MM.1S (cell line): ENCODE data around the gene BRD3OS.

Experiments used
- DNase-seq: peaks from one replicate; pipeline ENCODE4 v3.0.0-alpha.2; 2015
- H2AFZ ChIP-seq: fragments of 300-600 bp; sonication (generic); 2 replicates; pipeline ENCODE4 v1.6.0; 2016; ENCODE audit warnings: antibody characterized with exemption, low read length
- H3F3A ChIP-seq: fragments of 300-600 bp; sonication (generic); 2 replicates; pipeline ENCODE4 v1.6.1; 2016; ENCODE audit warnings: mild to moderate bottlenecking, antibody characterized with exemption, low read length, moderate library complexity, mixed read lengths; ENCODE audit not compliant: insufficient read depth
- H3K27ac ChIP-seq: fragments of 300-600 bp; sonication (generic); 2 replicates; pipeline ENCODE4 v1.5.1; 2016; ENCODE audit warnings: mild to moderate bottlenecking, low read length
- H3K27me3 ChIP-seq: fragments of 300-600 bp; sonication (generic); replicated peaks from 2 replicates; pipeline ENCODE4 v1.6.0; 2016; ENCODE audit warnings: low read length; ENCODE audit not compliant: insufficient read depth
- H3K36me3 ChIP-seq: fragments of 300-600 bp; sonication (generic); replicated peaks from 2 replicates; pipeline ENCODE4 v1.6.1; 2016; ENCODE audit warnings: mild to moderate bottlenecking, low read length, mixed read lengths; ENCODE audit not compliant: insufficient read depth
- H3K4me1 ChIP-seq: fragments of 300-600 bp; sonication (generic); 2 replicates; pipeline ENCODE4 v1.6.1; 2016; ENCODE audit warnings: low read length, mixed read lengths
- H3K4me2 ChIP-seq: fragments of 300-600 bp; sonication (generic); 2 replicates; pipeline ENCODE4 v1.6.0; 2016; ENCODE audit warnings: low read depth, low read length
- H3K4me3 ChIP-seq: fragments of 300-600 bp; sonication (generic); 2 replicates; pipeline ENCODE4 v1.5.1; 2016; ENCODE audit warnings: low read length, mixed read lengths
- H3K79me2 ChIP-seq: fragments of 300-600 bp; sonication (generic); 2 replicates; pipeline ENCODE4 v1.6.1; 2016; ENCODE audit warnings: mixed run types, low read length, mixed read lengths
- H3K9ac ChIP-seq: fragments of 300-600 bp; sonication (generic); 2 replicates; pipeline ENCODE4 v1.6.1; 2016; ENCODE audit warnings: low read length, mixed read lengths
- H3K9me2 ChIP-seq: fragments of 300-600 bp; sonication (generic); replicated peaks from 2 replicates; pipeline ENCODE4 v1.6.1; 2016; ENCODE audit warnings: mild to moderate bottlenecking, low read length, mixed read lengths; ENCODE audit not compliant: insufficient read depth
- H3K9me3 ChIP-seq: fragments of 300-600 bp; sonication (generic); replicated peaks from 2 replicates; pipeline ENCODE4 v1.6.1; 2016; ENCODE audit warnings: mild to moderate bottlenecking, low read length, mixed read lengths; ENCODE audit not compliant: insufficient read depth
- H4K20me1 ChIP-seq: fragments of 300-600 bp; sonication (generic); 2 replicates; pipeline ENCODE4 v1.6.1; 2016; ENCODE audit warnings: mild to moderate bottlenecking, low read length, moderate library complexity, mixed read lengths; ENCODE audit not compliant: insufficient read depth
- EZH2 ChIP-seq: fragments of 300-600 bp; sonication (generic); optimal IDR thresholded peaks from 2 replicates; pipeline ENCODE3; 2017; ENCODE audit warnings: low read depth, mild to moderate bottlenecking, antibody characterized with exemption, low read length, mixed read lengths
- EZH2phosphoT487 ChIP-seq: fragments of 300-600 bp; sonication (generic); IDR thresholded peaks from 2 replicates; pipeline ENCODE4 v1.6.1; 2018; ENCODE audit warnings: antibody characterized with exemption, low read length
- TF ChIP-seq, protein P1 (sequence below): fragments of 300-600 bp; sonication (generic); IDR thresholded peaks from 2 replicates; pipeline ENCODE4 v1.5.1; 2016; ENCODE audit warnings: antibody characterized with exemption, low read length, mixed read lengths

Gene BRD3OS

GRCh38 chr9:134050726-134051125, 25.4 kb downstream of the BRD3OS start:
- H2AFZ ChIP-seq = no peak overlapping the region
- H3F3A ChIP-seq = no peaks in the 10 kb centered on the region
- H3K4me3 ChIP-seq = no peak overlapping the region
- no peak for DNase-seq
- H3K9ac ChIP-seq = no peak overlapping the region
- H3K4me1 ChIP-seq = no peaks in the 10 kb centered on the region
- H3K36me3 ChIP-seq = no peaks in the 10 kb centered on the region
- TF ChIP-seq EZH2phosphoT487 (no peak), EZH2 (no peak)
- TF ChIP-seq, protein P1, sequence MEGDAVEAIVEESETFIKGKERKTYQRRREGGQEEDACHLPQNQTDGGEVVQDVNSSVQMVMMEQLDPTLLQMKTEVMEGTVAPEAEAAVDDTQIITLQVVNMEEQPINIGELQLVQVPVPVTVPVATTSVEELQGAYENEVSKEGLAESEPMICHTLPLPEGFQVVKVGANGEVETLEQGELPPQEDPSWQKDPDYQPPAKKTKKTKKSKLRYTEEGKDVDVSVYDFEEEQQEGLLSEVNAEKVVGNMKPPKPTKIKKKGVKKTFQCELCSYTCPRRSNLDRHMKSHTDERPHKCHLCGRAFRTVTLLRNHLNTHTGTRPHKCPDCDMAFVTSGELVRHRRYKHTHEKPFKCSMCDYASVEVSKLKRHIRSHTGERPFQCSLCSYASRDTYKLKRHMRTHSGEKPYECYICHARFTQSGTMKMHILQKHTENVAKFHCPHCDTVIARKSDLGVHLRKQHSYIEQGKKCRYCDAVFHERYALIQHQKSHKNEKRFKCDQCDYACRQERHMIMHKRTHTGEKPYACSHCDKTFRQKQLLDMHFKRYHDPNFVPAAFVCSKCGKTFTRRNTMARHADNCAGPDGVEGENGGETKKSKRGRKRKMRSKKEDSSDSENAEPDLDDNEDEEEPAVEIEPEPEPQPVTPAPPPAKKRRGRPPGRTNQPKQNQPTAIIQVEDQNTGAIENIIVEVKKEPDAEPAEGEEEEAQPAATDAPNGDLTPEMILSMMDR = no peak
- H3K9me2 ChIP-seq = no peaks in the 10 kb centered on the region
- no peaks in the 10 kb centered on the region for H3K27me3 ChIP-seq
- H3K4me2 ChIP-seq = no peak overlapping the region
- H3K9me3 ChIP-seq = no peaks in the 10 kb centered on the region
- H3K27ac ChIP-seq = no peak overlapping the region
- 0 out of 2 replicates have a peak, but pooled peaks cover under 1% of the 10 kb centered on the region for H3K79me2 ChIP-seq
- no peaks in the 10 kb centered on the region for H4K20me1 ChIP-seq

- no peak overlapping the region for H3K9ac ChIP-seq
- H3K4me2 ChIP-seq = no peak overlapping the region
- no peaks in the 10 kb centered on the region for H3K36me3 ChIP-seq
- H3K79me2 ChIP-seq = 0 out of 2 replicates have a peak, but pooled peaks cover 3% of the 10 kb centered on the region
- H3K27ac ChIP-seq = no peak overlapping the region
- no peaks in the 10 kb centered on the region for H3K27me3 ChIP-seq
- H3K4me3 ChIP-seq = no peak overlapping the region
- no peaks in the 10 kb centered on the region for H4K20me1 ChIP-seq
- H3K9me2 ChIP-seq = no peaks in the 10 kb centered on the region
- no peak for DNase-seq
- no peak overlapping the region for H2AFZ ChIP-seq
- TF ChIP-seq EZH2phosphoT487 (no peak), EZH2 (no peak)
- TF ChIP-seq, protein P1 = no peak
- H3K4me1 ChIP-seq = no peaks in the 10 kb centered on the region
- H3K9me3 ChIP-seq = no peaks in the 10 kb centered on the region
- H3F3A ChIP-seq = no peaks in the 10 kb centered on the region
Observed at GRCh38 chr9:134051319-134051718, 26.0 kb downstream of the BRD3OS start.

DNA sequence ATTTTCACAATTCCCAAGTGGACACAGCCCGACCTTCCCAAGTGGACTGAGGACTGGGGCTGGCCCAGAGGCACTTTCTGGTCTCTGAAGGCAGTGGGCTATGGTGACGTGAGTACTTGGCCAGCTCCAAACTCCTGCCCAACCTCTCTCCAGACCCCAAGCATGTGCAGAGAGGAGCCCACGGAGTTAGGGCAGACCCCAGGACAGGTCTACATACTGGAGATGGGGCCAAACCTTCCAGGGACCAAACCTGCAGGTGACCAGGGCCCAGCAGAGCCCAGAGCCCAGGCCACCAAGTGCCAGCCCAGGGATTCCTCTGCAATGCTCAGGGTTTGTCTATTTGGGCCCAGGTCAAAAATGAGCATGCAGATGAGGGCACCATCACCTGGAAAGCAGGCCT, 27.2 kb downstream of the BRD3OS start:
- Histone ChIP-seq H3K9ac (no peak overlapping the region), H4K20me1 (no peaks in the 10 kb centered on the region), H2AFZ (no peak overlapping the region), H3K9me3 (no peaks in the 10 kb centered on the region), H3F3A (no peaks in the 10 kb centered on the region), H3K27me3 (no peaks in the 10 kb centered on the region), H3K4me3 (no peak overlapping the region), H3K4me2 (no peak overlapping the region), H3K9me2 (no peaks in the 10 kb centered on the region), H3K79me2 (0 out of 2 replicates have a peak, but pooled peaks cover 3% of the 10 kb centered on the region), H3K36me3 (no peaks in the 10 kb centered on the region), H3K4me1 (no peaks in the 10 kb centered on the region), H3K27ac (no peak overlapping the region)
- TF ChIP-seq, protein P1 = no peak
- TF ChIP-seq EZH2 = no peak
- TF ChIP-seq EZH2phosphoT487 = no peak
- DNase-seq = no peak
